Endothelial cell (in vitro differentiated cells): ENCODE measurements around the gene NAV2. TPM values are rescaled to one million over a fixed set of nuclear protein-coding genes. Genes with fewer than 3 reads are reported as not detected.
"Not testable (repeated sequence)": the region's sequence is repeated elsewhere in the genome, so short reads cannot be mapped to it uniquely, and the experiment has no call there.

Source experiments
- DNase-seq: peaks from one replicate; pipeline ENCODE4 v3.0.0; 2021; ENCODE audit warnings: low spot score
- H3K27ac Mint-ChIP-seq: one replicate; pipeline ENCODE4 v1.8.0; 2021; ENCODE audit warnings: mixed read lengths, inconsistent platforms; ENCODE audit not compliant: unreplicated experiment
- H3K27me3 Mint-ChIP-seq: one replicate; pipeline ENCODE4 v1.8.0; 2021; ENCODE audit warnings: mild to moderate bottlenecking, moderate library complexity, mixed read lengths, inconsistent platforms; ENCODE audit not compliant: unreplicated experiment
- H3K36me3 Mint-ChIP-seq: one replicate; pipeline ENCODE4 v1.8.0; 2021; ENCODE audit warnings: mild to moderate bottlenecking, low read depth, mixed read lengths, inconsistent platforms; ENCODE audit not compliant: unreplicated experiment
- H3K4me1 Mint-ChIP-seq: one replicate; pipeline ENCODE4 v1.8.0; 2021; ENCODE audit warnings: mild to moderate bottlenecking, mixed read lengths, inconsistent platforms; ENCODE audit not compliant: unreplicated experiment
- H3K4me3 Mint-ChIP-seq: one replicate; pipeline ENCODE4 v1.8.0; 2021; ENCODE audit warnings: mild to moderate bottlenecking, mixed read lengths, inconsistent platforms; ENCODE audit not compliant: unreplicated experiment
- H3K9me3 Mint-ChIP-seq: one replicate; pipeline ENCODE4 v1.8.0; 2021; ENCODE audit warnings: mixed read lengths, inconsistent platforms; ENCODE audit not compliant: unreplicated experiment
- CTCF ChIP-seq: fragments of 200-600 bp; sonication (generic); IDR thresholded peaks from one replicate; pipeline ENCODE4 v1.5.0; 2021; ENCODE audit warnings: antibody characterized with exemption; ENCODE audit not compliant: unreplicated experiment
- total RNA-seq: library from RNA; stranded (reverse); fragmentation: NEBNext Ultra II Directional; extraction: Animal tissue kit (Norgen Biotek cat#: 25700); gene quantifications from one replicate; pipeline ENCODE4 v1.2.1, GENCODE V29; 2021; ENCODE audit not compliant: unreplicated experiment

Gene NAV2
- total RNA-seq, 1 donor from 2014 or later, result 15.6 TPM

DNA sequence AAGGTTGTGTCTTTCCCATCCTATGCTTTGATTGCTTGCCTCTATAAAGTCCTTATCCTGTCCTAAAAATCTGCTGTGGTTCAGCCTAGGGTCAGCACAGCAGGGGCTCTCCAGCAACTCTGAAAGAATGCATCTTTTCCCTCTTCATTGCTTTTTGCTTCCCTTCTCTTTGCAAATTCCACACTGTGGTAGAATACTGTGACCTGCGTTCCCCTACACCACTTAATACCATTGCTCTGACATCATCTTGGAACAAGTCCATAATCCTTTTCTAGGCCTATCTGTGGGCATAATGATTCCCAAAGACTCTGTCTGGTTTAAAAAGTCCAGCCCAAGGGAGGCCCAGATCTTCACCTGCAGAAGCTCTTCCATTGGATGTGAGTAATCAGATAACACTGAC is 177.7 kb downstream of the NAV2 start:
- H3K27ac Mint-ChIP-seq, result no peak overlapping the region
- no peaks in the 10 kb centered on the region for H3K36me3 Mint-ChIP-seq
- no peak for TF ChIP-seq CTCF
- H3K9me3 Mint-ChIP-seq, result no peaks in the 10 kb centered on the region
- no peak for DNase-seq
- H3K27me3 Mint-ChIP-seq, result peaks cover 2% of the 10 kb centered on the region
- H3K4me1 Mint-ChIP-seq, result no peaks in the 10 kb centered on the region
- H3K4me3 Mint-ChIP-seq, result no peak overlapping the region

DNA sequence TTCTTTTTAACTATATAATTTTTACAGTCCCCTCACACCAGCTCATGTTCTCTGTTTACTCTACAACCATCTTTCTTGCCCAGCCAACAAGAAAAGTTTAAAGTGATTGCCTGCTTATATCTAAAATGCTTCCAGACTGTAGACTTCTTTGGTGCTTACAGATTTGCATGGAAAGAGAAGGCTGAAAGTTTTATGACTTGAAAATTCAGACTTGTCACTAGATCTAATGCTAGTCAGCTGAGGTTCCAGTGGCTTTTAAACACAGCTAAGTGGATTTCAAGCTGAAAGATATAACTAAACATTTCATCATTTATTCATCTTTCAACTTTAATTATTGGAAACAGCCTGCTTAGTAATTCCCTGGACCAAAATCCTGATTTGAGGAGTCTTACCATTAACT is 178.4 kb downstream of the NAV2 start:
- no peaks in the 10 kb centered on the region for H3K36me3 Mint-ChIP-seq
- no peak overlapping the region for H3K4me3 Mint-ChIP-seq
- no peak overlapping the region for H3K27ac Mint-ChIP-seq
- no peak for TF ChIP-seq CTCF
- H3K4me1 Mint-ChIP-seq, result no peaks in the 10 kb centered on the region
- no peak for DNase-seq
- no peaks in the 10 kb centered on the region for H3K9me3 Mint-ChIP-seq
- peaks cover 2% of the 10 kb centered on the region for H3K27me3 Mint-ChIP-seq

DNA sequence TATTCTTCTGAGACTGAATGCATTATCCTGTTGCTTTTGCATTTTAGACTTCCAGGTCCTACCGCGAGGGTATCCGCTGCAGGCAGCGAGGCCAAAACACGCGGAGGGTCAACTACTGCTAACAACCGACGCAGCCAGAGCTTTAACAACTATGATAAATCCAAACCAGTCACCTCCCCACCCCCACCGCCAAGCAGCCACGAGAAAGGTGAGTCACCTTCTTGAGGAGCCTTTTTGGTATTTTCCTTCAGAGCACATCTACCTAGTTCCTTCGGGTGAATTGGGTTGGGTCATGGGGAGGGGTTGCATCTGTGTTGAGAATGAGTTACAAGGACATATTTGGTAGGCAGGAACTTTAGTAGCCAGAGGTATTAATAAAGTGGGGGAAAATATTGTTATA is 179.8 kb downstream of the NAV2 start:
- no peak overlapping the region for H3K4me3 Mint-ChIP-seq
- no peaks in the 10 kb centered on the region for H3K36me3 Mint-ChIP-seq
- H3K27ac Mint-ChIP-seq, result no peak overlapping the region
- TF ChIP-seq CTCF, result no peak
- H3K9me3 Mint-ChIP-seq, result no peaks in the 10 kb centered on the region
- no peaks in the 10 kb centered on the region for H3K4me1 Mint-ChIP-seq
- DNase-seq, result no peak
- peaks cover 2% of the 10 kb centered on the region for H3K27me3 Mint-ChIP-seq

DNA sequence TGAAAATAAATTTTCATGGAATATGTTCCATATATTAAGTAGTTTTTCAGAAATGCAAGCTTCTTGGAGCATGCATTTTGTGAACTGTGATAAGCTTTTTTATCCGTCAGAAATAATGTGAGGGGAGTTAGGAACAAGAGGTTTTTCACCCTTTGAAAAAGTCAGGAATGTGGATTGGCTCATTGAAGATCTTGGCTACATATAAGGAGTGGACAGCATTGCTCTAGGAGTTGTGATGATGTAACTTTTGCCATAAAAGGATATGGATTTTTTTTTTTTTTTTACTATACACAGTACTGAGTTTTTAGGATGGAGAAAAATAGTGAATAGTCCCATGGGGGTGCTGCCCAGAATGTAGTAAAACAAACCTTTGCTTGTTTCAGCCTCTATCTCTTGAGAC is 180.2 kb downstream of the NAV2 start:
- Mint-ChIP-seq H3K9me3 (no peaks in the 10 kb centered on the region), H3K36me3 (no peaks in the 10 kb centered on the region), H3K4me3 (no peak overlapping the region), H3K27me3 (peaks cover 2% of the 10 kb centered on the region), H3K27ac (no peak overlapping the region), H3K4me1 (no peaks in the 10 kb centered on the region)
- no peak for TF ChIP-seq CTCF
- no peak for DNase-seq

GRCh38 chr11:19894404-19894803 is 181.8 kb downstream of the NAV2 start:
- Mint-ChIP-seq H3K36me3 (no peaks in the 10 kb centered on the region), H3K27me3 (no peaks in the 10 kb centered on the region), H3K27ac (no peak overlapping the region), H3K4me1 (no peaks in the 10 kb centered on the region), H3K9me3 (no peaks in the 10 kb centered on the region), H3K4me3 (no peak overlapping the region)
- DNase-seq, result no peak
- no peak for TF ChIP-seq CTCF

GRCh38 chr11:19895037-19895436 is 182.4 kb downstream of the NAV2 start:
- H3K4me3 Mint-ChIP-seq, DNase-seq, H3K4me1 Mint-ChIP-seq, H3K27ac Mint-ChIP-seq, H3K27me3 Mint-ChIP-seq, H3K36me3 Mint-ChIP-seq, H3K9me3 Mint-ChIP-seq: not testable (repeated sequence)
